Measurements from ENCODE around the gene RASSF4.
A peak's percentile ranks its signal among the peaks of the same experiment; 100 is the strongest.

The RASSF4 gene

DNA sequence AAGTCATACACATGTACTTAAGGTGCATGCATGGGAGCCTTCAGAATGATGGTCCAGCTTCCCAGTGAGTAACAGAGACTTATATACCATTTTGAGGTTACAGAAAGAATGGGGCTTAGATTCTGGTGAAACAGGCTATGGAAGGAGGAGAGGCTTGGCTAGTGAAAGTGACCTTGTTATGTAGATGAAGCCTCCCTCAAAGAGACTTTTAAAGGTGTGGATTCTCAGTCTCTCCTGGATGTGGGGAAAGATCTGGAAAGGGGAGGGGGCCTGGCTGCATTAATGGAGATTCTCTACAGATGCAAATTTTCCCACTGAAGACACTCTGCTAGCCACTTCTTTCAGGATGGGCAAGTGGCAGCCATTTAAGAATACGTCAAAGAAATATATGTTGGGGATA, 5.5 kb downstream of the RASSF4 start:
- DNase-seq = no peak

DNA sequence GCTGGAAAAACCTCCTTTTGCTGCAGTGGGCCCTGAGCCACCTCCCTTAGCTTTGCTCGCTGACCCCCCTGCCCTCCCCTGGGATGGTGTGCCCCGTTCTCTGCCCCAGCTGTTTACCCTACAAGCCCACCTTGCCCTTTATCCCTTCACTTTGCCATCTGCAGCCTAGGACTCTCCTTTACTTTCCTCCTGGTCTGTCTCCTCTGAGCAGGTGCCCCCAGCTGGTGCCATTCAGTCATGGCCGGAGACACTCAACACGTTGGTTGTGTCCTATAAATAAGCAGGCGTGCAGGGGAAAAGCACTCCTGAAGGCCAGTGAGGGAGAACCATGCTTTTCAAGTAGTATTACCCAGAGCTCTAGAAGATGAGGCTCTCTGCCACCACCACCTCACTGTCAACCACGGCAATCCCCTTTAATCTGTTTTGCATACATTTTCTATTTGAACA, 6.1 kb downstream of the RASSF4 start:
- no peak for DNase-seq

DNA sequence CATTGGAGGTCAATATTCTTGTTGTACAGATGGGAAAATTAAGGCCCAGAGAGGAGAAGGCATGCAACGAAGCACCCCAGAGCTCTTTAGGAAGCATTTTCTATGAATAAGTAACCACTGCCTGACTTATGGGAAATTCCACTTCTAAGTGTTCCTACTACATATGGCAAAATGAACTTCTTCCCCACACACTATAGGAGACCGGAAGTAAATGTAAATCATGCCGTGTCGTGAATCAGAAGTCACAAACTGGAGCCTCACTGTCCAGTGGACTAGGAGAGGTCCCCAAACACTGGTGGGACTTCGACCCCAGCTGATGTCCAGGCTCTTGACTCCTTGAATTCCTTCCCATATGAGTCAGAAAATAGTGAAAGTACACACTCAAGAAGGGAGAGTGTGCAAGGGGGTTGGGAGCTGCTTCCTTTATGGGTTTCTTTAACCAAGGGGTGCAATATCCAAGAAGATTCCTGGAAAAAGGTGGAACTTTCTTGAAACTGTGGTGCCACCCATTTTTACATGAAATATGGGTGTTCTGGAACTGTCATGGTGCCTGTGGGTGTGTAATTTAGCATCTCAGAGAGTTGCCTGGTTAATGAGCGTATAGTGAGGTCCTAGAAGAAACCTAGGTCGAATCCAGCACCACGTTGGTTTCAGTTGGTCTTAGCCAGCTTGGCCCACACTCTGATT, 6.7 kb downstream of the RASSF4 start:
- DNase-seq = no peak

DNA sequence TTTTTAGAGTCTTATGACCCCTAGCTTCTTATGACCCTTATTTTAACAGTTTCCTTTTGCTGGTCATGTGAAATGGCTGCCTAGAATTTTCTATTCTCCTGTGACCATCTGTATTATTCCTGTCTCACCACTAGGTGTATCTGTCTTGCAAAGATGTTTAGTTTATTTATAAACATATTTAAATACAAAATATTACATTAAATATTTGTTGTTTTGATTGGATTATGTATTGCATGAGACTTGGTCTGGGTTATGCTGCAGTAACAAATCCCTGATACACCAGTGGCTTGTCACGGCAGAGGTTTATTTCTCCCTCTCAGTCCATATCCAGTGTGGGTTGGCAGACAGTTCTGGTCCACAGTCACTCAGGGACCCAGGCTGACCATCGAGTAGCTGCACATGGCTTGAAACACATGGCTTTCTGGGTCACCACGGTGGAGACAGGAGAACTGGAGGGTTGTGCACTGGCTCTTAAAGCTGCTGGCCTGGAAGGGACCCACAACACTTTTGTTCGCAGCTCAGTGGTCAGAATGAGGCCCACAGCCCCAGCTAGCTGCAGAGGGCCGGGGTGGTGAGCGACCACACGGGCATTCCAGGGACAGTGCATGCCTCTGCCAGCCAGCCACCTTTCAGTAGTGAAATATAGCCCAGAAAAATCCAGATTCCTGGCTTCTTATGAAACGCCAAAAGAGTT, 7.4 kb downstream of the RASSF4 start:
- DNase-seq = no peak

DNA sequence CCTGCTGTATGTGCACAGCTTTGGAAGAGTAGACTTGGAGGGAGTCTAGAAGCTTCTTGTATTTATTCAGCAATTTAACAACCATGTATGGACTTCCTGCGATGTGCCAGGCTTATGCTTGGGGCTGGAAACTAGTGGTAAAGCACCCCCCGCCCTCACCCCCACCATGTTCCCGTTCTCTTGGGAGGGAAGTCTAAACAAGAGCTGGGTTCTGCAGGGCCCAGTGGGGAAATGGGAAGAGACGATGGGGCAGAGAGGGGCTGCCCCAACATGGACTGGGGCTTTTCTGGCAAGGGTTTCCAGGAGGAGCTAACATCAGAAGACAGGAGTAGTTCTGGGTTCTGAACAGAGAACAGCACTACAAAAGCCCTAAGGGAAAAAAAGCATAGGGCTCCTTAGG, 8.0 kb downstream of the RASSF4 start:
- no peak for DNase-seq

DNA sequence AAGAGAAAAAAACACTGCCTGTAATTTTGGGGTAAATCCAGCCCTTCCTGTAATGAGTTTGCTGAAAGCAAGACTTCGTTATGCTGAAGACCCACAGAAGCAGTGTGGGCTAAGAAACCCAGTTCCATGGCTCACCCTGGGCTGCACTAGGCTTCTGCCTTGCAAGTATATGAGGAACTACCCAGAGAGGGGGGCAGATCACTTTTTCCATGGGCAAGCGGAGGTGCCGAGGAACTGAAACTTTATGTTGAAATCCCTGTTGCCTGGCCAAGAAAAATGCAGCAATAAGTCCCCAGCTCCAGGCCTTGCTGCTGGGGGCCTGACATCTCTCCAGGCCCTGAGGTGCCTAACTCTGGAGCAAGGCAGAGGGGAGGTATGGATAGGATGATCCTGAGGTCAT, 8.5 kb downstream of the RASSF4 start:
- DNase-seq = no peak

DNA sequence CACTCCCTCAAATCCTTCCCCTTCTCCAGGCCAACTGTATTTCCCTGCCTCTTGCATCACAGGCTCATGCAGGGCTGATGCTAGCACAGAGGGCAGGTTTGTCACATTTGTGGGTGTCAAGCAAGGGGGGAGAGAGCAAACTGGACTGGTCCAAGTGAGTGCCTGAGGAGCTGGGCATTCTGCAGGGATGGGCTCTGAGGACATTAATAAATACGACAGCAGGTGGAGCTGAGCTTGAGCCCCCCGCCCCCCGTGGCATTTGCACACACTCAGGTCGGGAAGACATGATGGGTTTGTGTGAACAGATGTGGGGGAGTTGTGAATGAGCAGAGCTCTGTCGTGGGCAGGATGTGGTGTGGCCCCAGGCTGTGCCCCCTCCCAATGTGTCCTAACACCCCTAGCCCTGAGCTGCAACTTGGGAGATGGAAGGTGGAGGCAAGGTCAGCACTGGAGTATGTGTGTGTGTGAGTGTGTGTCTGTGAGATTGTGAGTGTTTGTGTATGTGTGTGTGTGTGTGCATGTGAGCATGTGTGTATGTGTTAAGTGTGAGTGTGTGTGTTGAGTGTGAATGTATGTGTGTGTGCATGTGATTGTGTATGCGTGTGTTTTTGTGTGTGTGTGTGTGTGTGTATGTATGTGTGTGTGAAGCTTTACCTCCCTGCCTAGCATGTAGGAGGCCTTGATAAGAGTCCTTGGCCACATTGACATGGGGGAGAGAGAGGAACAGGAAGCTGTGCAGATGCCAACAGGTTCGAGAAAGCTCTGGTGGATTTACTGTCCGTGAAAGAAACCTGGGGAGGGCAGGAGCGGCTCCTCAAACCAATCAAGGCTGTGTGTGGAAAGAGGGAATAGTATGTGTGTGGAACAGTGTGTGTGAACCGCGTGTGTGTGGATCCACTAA, 9.1 kb downstream of the RASSF4 start:
- no peak for DNase-seq

DNA sequence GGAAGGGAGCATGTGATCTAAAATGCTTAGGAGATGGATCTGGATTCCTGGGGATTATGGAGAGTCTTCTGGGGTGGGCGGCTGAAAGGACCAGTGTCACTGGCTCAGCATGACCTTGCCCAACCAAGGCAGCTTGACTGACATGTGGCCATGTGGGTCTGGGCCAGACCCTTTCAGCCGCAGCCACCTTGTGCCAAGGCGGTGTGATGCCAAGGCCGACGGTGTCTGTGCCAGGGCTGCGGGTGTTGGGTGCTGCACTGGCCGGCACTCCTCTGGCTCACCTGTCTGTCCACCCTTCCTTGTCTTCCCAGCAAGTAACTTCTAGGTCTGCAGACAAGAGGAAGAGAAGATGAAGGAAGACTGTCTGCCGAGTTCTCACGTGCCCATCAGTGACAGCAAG, 10.3 kb downstream of the RASSF4 start:
- no peak for DNase-seq

DNA sequence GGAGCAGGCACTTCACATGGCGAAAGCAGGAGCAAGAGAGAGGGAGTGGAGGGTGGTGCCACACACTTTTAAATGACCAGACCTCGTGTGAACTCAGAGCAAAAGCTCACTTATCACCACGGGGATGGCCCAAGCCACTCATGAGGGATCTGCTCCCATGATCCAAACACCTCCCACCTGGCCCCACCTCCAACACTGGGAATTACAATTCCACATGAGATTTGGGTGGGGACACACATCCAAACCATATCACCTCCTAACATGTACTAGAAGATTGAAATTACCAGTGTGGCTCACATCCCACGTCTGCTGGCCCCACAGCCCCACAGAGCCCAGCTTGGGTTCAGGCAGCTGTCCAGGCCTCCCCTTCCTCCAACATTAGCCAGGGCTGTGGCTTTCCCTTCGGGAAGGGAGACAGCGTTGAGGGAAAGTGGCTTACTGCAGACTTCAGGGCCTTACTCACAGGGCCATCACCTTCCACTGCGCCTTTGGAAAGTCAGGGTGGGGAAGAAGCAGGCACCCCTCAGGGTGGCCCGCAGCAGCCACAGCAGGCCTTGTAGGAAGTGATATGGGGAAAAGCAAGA, 11.3 kb downstream of the RASSF4 start:
- no peak for DNase-seq

DNA sequence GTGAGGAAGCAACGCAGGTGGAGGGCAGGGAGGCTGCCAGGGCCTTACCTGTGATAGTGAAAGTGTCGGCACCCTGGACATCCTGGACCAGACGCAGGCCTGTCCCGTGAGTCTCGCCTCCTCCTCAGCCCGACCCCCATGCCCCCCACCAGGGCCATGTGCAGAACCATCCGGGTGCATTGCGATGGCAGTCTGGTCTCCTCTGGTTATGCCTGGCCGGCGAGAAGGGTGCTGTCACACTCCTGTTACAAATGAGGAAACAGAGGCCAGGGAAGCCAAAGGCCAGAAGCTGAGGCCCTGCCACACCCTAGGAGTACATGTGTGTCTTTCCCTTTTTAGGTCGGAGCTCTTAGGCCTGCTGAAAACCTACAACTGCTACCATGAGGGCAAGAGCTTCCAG, 11.8 kb downstream of the RASSF4 start:
- DNase-seq = no peak

DNA sequence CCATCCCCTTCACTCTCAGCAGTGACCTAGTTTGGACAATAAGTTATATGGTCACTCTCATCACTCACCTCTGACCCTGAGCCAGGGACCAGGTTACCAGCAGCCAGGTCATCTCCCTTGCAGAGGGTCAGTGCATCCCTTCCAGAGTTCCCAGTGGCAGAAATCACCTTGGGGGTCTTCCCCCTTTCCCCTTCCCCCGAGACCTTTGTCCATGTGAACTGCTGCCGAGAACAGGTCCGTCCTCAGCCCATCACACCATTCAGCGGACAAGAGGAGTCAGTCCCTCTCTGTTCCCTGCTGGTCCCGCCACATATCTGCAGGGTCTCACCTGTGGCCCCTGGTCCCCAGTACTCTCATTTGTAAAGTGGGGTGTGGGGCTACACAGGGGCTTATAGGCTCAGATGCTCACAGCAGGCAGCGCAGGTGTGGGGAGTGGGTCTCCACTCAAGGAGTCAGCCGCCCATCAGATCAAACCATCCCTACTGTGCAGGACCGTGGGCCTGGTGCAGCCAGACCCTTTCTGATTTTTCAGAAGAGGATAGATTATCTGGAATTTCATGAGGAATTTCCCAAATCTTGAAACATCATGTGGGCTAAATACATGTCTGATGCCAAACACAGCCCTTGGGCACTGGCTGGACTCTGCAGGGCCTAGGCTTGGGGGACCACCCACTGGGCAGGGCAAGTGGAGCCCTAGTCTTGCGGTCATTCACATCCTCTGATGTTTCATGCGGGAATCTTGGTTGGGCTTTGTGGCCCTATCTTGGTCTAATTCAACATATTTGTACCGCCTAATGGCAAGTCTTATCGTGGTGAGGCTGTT, 12.5 kb downstream of the RASSF4 start:
- DNase-seq = no peak

DNA sequence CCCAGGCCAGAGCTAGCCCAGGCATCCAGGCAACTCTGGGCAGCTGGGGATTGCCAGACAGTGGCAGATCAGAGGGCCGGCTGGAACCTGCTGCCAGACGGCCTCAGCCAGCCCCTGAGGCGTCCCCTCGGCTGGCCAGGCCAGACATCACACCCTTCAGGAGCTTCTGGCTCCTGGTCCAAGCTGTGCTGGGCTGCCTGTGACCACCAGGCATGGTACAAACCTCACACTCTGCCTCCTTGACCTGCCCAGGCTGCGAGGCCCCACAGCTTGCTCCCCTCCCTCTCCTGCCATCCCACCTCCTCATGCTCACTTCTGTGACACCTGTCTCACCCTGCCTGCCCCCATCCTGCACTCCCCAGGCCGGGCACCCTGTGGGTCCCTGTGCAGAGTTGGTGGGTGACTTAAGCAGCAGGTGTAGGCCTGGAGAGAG, 13.3 kb downstream of the RASSF4 start:
- DNase-seq = no peak

DNA sequence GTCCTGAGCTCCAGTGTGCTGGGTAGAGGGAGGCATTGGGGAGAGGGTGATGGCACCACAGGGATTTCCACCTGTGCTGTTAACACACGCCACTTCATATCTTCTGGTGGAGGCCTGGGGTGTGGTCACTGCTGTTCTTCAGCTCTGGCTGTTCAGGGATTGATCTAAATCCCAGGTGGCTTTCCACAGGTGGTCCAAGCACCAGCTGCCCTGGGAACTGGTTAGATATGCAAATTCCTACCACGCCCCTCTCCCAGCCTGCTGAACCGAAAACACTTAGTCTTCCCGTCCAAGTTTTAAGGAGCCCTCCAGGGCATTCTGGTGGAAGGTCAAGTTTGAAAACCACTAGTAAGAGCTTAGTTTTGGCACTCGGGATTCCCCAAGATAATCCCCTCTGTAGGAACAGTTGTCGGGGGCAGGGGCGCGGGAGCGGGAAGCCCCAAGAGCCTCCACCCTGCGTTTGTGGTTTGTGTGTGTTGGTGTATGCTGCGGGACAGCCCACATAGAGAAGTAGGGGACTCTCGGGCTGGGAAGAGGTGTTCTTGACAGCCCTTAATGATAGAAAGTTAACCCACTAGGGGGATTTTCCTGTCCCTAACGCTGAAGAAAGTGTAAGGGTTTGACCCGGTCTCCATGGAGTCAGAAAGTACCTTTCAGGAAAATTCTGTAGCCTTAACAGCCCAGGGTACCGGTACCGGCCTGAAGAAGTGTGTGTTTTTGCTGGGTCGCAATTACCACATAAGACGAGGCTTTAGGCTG, 13.9 kb downstream of the RASSF4 start:
- DNase-seq = no peak

DNA sequence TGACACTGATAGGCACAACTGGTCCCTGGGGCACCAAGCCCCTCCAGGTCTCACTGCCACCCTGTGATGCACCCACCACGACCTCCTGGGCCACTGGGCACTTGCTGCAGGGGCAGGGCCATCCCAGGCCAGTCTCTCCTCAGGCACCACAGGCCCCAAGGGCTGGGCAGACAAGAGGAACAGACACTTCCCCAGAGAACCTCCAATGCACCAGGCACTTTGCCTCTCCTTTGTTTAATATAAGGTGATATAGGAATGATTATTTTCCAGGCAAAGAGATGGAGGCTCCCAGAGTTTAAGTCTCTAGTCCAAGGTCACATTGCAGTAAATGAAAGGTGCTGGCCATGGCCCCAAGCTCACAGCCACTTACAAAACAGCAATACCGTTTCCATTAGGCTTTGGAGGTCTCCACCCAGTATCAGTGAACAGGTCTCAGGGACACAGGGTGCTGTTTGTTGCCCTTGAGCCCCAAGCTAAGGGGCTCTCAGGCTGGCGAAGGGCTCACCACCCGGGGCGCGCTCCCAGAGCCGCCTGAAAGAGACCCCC, 14.6 kb downstream of the RASSF4 start:
- no peak for DNase-seq

DNA sequence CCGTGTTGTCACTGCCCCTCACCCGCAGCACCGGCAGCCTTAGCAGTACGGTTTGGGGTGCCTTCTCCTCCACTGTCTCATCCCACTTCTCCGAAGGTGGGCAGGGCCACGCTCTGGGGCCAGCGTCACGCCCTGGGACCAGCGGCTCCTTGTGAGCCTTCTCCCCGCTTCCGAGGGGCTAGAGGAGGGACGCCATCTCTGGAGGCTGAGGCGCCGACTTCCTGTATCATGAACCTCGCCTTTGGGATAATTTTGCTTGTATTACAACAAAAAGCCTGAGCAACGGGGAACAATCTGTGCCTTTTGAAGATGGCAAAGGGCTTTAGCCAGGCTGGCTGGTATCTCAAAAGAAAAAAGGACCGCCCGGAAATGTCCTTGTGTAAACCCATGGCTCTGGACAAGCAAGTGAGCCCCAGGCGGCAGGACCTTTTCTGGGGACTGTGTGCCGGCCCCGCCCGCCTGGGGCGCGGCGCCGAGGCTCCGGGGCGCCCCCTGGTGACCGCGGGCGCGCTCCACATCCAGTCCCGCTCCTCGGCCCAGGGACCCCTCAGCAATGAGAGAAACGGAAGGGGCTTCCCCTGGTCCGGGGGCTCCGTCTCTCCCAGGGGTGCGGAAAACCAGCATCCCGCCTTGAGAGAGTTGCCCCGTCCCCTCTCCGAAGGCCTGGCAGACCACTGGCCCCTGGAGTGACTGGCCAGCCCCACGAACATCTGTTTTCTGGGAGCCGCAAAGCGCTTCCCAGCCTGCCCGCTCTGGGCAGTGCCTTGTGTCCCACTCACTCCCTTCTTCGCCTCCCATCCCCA, 15.2 kb downstream of the RASSF4 start:
- DNase-seq = peak; percentile 48

DNA sequence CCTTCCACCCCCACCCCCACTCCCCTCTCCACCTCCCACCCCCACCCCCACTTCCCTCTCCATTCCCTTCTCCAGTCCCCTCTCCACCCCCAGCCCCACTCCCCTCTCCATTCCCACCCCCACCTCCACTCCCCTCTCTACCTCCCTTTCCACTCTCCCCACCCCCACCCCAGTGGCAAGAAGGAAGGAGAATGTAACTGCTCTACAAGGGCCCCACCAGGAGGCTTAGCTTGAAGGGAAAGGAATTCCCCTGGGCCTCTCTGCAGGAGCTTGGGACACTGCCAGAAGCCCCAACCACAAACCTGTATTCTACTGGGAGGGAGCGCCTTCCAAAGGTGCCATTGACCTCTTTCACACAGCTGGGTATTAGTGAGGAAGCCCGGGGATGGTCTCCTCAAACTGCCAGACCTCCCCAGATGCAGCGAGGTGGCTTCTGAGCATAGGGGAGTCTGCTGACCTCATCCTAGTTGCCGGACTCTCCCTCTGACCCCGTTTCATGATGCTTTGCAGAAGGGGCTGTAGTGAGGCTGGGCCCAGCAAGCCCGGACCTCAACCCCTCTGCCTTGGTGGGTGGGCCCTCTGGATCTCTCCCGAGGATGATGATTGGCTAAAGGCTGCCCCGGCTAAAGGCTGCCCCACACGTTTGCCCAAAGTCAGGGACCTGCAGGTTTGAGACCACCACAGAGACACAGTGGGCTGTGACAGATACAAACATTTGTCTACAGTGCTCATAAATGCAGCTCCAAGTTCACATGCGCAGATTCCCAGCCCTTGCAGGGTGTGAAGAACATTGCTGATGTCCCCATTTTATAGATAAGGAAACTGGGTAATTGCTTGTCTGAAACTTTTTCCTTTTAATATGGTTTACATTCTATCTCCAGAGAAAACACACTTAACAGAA, 16.1 kb downstream of the RASSF4 start:
- DNase-seq = no peak

DNA sequence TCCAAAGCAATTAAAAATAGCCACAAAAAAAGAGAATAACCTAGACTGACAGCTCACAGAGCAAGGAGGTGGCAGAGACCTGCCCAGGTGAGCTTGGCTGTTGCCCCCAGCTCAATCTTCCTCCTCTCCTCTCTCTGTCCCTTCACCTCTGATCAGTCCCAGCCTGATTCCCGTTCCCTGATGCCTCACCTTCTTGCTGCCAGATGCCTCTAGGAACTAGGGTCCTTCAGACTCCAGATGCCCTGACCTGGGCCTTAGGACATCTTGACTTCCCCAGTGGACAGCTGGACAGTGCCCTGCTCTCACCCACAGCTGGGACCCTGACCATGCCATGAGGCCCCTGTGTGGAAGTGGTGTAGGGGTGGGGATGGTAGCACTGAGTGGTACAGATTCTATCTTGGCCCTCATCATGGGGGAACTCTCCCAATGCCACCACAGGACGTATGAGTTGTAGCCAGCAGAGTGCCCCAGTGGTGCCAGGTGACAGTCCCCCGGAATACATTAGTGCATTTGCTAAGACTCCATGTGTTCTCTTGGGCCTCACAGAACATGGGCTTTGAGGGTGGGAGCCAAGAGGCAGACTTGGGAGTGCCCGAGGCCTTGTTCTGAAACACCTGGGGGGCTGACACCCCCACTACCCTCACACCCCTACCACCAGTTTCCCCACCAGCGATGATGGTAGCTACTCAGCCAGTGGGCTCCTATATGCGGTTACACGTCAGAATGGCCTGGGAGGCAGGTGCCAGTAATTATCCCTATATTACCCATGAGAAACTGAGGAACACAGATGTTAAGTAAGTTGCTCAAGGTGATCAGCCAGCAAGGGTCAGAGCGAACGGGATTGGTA, 17.0 kb downstream of the RASSF4 start:
- DNase-seq = no peak

Data from effector CD8-positive, alpha-beta T cell (primary cell).